Measurements from ENCODE around the gene APOBEC2.

- no peak for TF ChIP-seq CTCF (conservative IDR thresholded peaks at IDR 0.05; ENCODE audit: low read depth, low read length)
- TF ChIP-seq CHD1 (IDR thresholded peaks at IDR 0.05; ENCODE audit: low read depth, low read length): no peak
- TF ChIP-seq RAD21 (IDR thresholded peaks at IDR 0.05; ENCODE audit: low read length): no peak
Observed at GRCh38 chr6:41036186-41036585, 16.8 kb upstream of the APOBEC2 start.
